HL-60 (cell line): Measurements from ENCODE around the gene SFTPB.

Source experiments
- POLR2AphosphoS5 ChIP-seq: IDR thresholded peaks from 2 replicates; pipeline ENCODE4 v1.6.1; 2012; ENCODE audit warnings: low read depth
- TF ChIP-seq, protein P1 (sequence below): IDR thresholded peaks from one replicate; pipeline ENCODE4 v1.5.1; 2011; ENCODE audit warnings: low read length, control low read depth, inconsistent platforms; ENCODE audit not compliant: insufficient read depth

DNA sequence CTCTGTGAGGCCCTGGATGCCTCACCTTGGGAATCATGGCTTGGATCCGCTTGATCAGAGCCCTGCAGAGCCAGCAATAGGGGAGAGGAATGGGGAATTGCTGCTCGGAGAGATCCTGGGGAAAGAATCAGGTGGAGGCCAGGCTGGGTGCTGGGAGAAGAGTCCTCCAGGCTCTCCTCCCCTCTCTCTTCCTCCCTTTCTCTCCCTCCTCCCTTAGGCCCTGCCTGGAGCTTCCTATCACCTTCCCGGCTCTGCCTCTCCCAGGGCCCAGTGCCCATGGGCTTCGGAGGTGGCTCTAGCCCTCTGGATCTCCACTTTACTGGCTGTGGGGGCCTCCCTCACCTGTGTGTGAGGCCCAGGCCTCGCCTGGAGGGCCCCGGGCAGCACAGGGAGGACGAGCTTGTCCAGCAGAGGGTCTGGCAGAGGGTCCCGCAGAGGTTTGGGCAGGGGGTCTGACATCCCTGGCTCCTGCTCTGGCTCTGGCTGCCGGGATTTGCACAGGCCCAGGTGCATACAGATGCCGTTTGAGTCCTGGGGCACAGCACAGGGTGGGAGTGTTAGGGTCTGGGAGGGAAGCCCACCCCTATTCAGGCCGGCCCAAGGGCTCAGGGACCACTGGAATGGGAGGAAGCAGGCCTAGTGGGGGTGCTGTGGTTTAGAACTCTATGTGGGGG, 2.6 kb downstream of the SFTPB start:
- TF ChIP-seq, protein P1, sequence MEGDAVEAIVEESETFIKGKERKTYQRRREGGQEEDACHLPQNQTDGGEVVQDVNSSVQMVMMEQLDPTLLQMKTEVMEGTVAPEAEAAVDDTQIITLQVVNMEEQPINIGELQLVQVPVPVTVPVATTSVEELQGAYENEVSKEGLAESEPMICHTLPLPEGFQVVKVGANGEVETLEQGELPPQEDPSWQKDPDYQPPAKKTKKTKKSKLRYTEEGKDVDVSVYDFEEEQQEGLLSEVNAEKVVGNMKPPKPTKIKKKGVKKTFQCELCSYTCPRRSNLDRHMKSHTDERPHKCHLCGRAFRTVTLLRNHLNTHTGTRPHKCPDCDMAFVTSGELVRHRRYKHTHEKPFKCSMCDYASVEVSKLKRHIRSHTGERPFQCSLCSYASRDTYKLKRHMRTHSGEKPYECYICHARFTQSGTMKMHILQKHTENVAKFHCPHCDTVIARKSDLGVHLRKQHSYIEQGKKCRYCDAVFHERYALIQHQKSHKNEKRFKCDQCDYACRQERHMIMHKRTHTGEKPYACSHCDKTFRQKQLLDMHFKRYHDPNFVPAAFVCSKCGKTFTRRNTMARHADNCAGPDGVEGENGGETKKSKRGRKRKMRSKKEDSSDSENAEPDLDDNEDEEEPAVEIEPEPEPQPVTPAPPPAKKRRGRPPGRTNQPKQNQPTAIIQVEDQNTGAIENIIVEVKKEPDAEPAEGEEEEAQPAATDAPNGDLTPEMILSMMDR, result no peak
- no peak for TF ChIP-seq POLR2AphosphoS5
